GM12878 (cell line): Measurements from ENCODE around the gene CACNA2D4.

ENCODE experiments used
- BCL11A ChIP-seq: IDR thresholded peaks from 2 replicates; pipeline ENCODE4 v1.6.1; 2011; ENCODE audit warnings: low read depth, low read length
- FOXM1 ChIP-seq: IDR thresholded peaks from 2 replicates; pipeline ENCODE4 v1.6.1; 2012; ENCODE audit warnings: low read depth, mild to moderate bottlenecking, inconsistent platforms, low read length, moderate library complexity
- JUNB ChIP-seq: IDR thresholded peaks from 2 replicates; pipeline ENCODE4 v1.6.1; 2016; ENCODE audit warnings: antibody characterized with exemption, mild to moderate bottlenecking
- POLR2A ChIP-seq: IDR thresholded peaks from 2 replicates; pipeline ENCODE4 v1.6.1; 2011; ENCODE audit warnings: low read depth, mild to moderate bottlenecking, low read length
- SPI1 ChIP-seq: IDR thresholded peaks from 2 replicates; pipeline ENCODE4 v1.6.1; 2011; ENCODE audit warnings: low read depth, mild to moderate bottlenecking, low read length, moderate library complexity, borderline replicate concordance; ENCODE audit not compliant: insufficient read depth
- ZNF622 ChIP-seq: fragments of 450-650 bp; IDR thresholded peaks from 2 replicates; pipeline ENCODE4 v1.6.1; 2017; ENCODE audit warnings: mild to moderate bottlenecking, inconsistent platforms
- ZZZ3 ChIP-seq: IDR thresholded peaks from 2 replicates; pipeline ENCODE4 v1.6.1; 2011; ENCODE audit warnings: low read depth; ENCODE audit not compliant: control insufficient read depth, insufficient read length
- TF ChIP-seq, protein P1 (sequence below), 3 experiments: IDR thresholded peaks in 2 of 3; conservative IDR thresholded peaks in 1 of 3; 2 replicates each; pipeline ENCODE4 v1.5.1; 2011; ENCODE audit warnings: low read depth in 3 of 3, low read length in 3 of 3, mild to moderate bottlenecking in 3 of 3, control low read depth in 2 of 3, moderate library complexity in 2 of 3, inconsistent platforms in 1 of 3, mixed read lengths in 1 of 3; ENCODE audit not compliant: control insufficient read depth in 2 of 3, insufficient read depth in 1 of 3; ENCODE audit errors: extremely low read depth in 1 of 3
- TF ChIP-seq, protein P2 (sequence below): IDR thresholded peaks from 2 replicates; pipeline ENCODE4 v1.6.1; 2012; ENCODE audit warnings: low read depth, low read length, improper control_type of control experiment
- TF ChIP-seq, protein P3 (sequence below): fragments of 450-650 bp; IDR thresholded peaks from 2 replicates; pipeline ENCODE4 v1.6.1; 2017; ENCODE audit warnings: borderline replicate concordance

DNA sequence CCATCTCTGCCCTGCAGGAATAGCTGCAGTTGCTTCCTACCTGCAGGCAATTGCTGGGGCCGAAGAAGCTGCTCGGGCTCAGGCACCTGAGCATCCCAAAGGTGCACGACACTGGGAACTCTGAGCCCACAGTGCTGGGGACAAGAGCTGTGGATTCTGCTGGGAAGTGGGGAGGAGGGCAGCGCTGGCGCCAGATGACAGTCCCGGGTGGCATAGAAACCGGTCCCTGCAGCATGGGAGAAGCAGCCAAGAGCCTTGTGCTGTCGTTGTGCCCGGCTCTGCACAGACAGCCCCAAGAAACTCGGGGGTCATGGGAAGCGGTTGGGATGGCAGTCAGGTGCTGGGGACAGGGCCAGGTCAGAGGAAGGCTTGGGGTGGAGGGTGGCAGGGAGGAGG lies 97.6 kb downstream of the CACNA2D4 start:
- TF ChIP-seq, protein P1, sequence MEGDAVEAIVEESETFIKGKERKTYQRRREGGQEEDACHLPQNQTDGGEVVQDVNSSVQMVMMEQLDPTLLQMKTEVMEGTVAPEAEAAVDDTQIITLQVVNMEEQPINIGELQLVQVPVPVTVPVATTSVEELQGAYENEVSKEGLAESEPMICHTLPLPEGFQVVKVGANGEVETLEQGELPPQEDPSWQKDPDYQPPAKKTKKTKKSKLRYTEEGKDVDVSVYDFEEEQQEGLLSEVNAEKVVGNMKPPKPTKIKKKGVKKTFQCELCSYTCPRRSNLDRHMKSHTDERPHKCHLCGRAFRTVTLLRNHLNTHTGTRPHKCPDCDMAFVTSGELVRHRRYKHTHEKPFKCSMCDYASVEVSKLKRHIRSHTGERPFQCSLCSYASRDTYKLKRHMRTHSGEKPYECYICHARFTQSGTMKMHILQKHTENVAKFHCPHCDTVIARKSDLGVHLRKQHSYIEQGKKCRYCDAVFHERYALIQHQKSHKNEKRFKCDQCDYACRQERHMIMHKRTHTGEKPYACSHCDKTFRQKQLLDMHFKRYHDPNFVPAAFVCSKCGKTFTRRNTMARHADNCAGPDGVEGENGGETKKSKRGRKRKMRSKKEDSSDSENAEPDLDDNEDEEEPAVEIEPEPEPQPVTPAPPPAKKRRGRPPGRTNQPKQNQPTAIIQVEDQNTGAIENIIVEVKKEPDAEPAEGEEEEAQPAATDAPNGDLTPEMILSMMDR (IDR thresholded peaks at IDR 0.05 in 2 of 3, conservative IDR thresholded peaks at IDR 0.05 in 1 of 3; ENCODE audit: control insufficient read depth in 2 of 3, extremely low read depth in 1 of 3, insufficient read depth in 1 of 3, low read depth in 3 of 3, low read length in 3 of 3), result no peak
- TF ChIP-seq, protein P2, sequence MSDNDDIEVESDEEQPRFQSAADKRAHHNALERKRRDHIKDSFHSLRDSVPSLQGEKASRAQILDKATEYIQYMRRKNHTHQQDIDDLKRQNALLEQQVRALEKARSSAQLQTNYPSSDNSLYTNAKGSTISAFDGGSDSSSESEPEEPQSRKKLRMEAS, result no peak
- TF ChIP-seq ZNF622 (no peak), BCL11A (no peak), ZZZ3 (no peak), JUNB (no peak), SPI1 (no peak), POLR2A (no peak), FOXM1 (no peak)
- TF ChIP-seq, protein P3, sequence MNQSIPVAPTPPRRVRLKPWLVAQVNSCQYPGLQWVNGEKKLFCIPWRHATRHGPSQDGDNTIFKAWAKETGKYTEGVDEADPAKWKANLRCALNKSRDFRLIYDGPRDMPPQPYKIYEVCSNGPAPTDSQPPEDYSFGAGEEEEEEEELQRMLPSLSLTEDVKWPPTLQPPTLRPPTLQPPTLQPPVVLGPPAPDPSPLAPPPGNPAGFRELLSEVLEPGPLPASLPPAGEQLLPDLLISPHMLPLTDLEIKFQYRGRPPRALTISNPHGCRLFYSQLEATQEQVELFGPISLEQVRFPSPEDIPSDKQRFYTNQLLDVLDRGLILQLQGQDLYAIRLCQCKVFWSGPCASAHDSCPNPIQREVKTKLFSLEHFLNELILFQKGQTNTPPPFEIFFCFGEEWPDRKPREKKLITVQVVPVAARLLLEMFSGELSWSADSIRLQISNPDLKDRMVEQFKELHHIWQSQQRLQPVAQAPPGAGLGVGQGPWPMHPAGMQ, result no peak
